Stimulated activated CD4-positive, alpha-beta T cell treated with anti-CD3 and anti-CD28 coated beads, Interleukin-1b, Interleukin-23, amount 100 ng/mL, for 1 hour (primary cell): Measurements from ENCODE around the gene EVA1B.

Experiments used
- DNase-seq, 2 donors: peaks; one replicate each; pipeline ENCODE4 v3.0.0-alpha.2; 2020; ENCODE audit warnings: low read depth in 2 of 2

The EVA1B gene

DNA sequence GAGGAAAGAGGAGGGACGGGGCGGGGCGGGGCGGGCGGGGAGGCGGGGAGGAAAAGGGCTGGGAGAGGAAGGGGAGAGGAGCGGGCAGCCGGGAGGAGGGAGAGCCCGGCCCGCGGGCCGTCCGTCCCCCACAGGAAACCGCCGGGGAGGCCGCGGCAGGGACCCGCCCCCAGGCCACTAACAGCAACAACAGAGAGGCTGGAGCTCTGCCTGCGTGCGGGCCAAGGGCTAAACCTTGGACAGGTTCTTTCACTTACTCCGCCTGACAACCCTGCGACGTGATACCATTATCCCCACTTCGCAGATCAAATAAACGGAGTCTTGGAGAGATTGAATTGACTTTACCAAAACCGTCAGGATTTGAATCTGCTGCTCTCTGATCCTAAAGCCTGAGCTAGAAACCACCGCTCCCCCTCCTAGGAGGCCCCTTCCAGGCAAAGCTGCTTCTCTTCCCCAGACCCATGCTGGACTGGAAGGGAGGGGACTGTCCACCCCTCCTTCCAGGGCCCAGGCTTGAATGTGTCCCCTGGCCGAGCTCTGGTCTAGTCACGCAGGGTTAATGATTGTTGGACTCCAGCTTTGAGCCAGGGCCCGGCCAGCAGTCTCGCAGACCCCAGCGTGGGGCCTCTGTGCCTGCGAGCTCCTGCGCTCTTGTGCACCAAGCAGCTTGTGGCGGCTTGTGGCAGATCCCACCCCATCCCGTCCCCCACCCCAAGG, at the start of gene EVA1B:
Gene EVA1B (minus strand): TSS at position 10 of the 717 bp plus-strand sequence. CDS start 608 bp downstream, outside the sequence.
- DNase-seq: no peak

- DNase-seq: no peak
Observed at GRCh38 chr1:36372617-36373016, 49.2 kb upstream of the EVA1B start.

DNA sequence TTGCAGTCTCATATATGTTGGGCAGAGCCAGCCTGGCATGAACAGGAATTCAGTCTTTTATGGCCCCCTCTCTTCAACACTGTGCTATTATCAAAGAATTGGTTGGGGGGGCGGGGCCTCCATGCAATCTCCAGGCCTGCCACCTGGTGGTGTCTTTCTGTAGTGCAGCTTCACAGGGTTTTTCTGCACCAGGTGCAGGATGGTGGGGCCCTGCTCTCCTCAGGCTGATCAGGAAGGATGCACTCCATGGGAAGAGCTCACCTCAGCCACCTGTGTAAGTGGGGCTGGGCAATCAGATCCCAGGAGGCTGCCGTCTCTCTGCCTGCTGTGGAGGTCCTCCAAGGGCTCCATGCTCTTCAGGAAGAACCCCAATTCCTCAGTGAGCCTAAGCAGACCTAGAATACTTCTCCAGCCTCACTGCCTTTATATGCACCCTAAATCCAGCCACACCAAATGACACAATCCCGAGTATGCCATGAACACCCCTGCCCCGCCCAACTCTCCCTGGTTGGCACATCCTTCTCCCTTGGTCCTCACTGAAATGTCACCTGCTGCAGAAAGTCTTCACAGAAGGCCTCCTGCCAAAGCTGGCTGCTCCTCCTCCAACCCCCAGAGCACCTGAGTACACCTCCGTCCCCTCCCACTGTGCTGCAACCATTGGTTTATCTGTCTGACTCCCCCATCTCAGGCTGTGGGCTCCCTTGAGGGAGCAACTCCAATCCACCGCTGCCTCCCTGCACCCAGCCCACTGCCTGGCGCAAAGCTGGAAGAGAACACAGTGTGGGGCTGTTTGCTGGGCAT, 45.8 kb upstream of the EVA1B start:
- DNase-seq: peak; percentile 58 to 87

- no peak for DNase-seq
Observed at GRCh38 chr1:36367798-36368197, 44.4 kb upstream of the EVA1B start.

- no peak for DNase-seq
Observed at GRCh38 chr1:36367066-36367465, 43.6 kb upstream of the EVA1B start.

DNA sequence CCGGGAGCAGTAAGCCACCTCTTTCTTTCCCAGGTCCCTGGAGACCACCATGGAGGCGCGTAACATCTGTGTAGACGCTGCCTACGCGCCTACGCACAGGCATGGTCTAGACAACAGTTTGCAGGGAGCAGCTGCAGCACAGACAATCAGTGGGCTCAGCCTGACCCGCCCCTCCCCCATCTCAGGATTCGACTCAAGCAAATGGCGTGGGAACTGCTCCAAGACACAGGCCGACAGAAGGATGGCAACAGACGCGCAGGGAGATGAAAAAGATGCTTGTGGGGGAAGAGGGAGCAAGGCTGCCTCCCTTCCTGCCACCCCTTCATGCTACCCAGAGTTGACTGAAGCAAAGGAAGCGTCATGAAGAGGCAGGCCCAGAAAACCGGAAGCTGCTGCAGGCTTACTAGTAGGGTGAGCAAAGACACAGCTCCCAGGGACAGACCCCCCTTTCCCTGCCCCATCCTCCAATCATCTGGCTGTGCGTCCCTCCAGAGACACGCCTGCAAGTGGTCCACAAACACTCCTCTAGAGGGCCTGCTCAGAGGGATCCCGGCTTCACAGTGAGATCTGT, 42.7 kb upstream of the EVA1B start:
- no peak for DNase-seq

GRCh38 chr1:36365381-36365780, 41.9 kb upstream of the EVA1B start:
- DNase-seq: no peak

- DNase-seq: no peak
Observed at GRCh38 chr1:36359911-36360550, 36.6 kb upstream of the EVA1B start.

GRCh38 chr1:36359383-36359782, 35.9 kb upstream of the EVA1B start:
- DNase-seq: no peak

DNA sequence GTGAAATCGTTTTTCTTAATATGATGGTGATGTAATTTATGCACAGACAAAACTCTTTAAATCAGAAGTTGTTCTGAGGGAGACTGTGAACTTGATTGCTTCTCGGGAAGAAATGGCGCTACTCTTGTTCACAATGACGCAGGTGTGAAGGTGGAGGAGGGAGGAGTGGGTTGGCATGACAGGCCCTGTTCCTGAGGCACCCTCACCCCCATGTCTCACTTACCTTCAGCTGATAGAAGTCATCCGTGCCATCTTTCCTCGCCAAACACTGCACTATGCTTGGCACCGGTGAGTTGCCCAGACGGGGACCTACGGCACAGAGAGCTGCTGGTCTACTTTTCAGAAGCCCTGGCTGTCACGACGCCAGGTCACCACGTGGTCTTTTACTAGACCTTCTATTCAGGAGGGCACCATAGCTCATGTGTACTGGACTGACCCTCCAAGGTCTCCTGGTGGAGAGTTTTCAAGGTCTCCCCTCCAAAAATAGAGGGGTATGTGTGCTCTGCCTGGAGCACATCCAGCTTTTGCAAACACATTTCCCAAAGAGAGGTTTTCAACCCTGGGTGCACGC, 35.2 kb upstream of the EVA1B start:
- no peak for DNase-seq

- DNase-seq: no peak
Observed at GRCh38 chr1:36355811-36356210, 32.4 kb upstream of the EVA1B start.

- no peak for DNase-seq
Observed at GRCh38 chr1:36354486-36354885, 31.0 kb upstream of the EVA1B start.

GRCh38 chr1:36352910-36353878, 29.7 kb upstream of the EVA1B start:
- DNase-seq: no peak

- DNase-seq: no peak
Observed at GRCh38 chr1:36352125-36352909, 28.9 kb upstream of the EVA1B start.

DNA sequence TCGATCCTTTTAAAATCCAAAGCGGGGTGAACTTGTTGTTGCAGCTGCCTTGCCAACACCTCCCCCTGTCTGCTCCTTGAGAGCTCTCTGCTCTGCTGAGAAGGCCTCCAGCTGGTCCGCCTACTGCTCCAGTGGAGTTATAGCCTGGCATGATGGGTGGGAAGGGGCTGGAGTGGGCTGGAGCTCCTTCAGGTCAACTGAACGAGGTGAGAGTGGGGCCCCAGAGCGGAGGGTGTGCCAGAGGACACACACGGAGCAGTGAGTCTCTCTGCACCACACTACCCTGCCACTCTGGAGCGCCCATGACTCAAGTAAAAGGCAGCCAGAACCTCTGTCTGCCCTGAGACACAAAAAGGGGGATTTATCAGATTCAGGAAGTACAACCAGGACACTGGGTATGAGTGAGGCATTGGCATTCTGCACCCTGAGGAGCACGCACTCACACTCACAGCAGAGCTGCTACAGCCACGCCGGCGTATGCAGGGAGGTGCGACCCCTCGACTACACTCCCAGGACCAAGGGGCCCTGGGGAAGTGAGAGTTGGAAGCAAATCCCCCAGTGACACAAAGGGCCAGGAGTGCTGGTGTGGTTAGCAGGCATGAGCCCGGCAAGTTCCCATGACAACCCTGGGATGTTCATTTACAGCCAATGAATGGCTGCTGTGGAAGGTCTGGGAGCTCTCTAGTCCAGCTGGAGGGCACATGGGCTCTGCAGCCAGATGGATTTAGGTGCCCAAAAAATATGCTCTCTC, 28.0 kb upstream of the EVA1B start:
- DNase-seq: no peak

GRCh38 chr1:36350659-36351226, 27.3 kb upstream of the EVA1B start:
- DNase-seq: peak; percentile 19 to 23

- no peak for DNase-seq
Observed at GRCh38 chr1:36349839-36350238, 26.4 kb upstream of the EVA1B start.

DNA sequence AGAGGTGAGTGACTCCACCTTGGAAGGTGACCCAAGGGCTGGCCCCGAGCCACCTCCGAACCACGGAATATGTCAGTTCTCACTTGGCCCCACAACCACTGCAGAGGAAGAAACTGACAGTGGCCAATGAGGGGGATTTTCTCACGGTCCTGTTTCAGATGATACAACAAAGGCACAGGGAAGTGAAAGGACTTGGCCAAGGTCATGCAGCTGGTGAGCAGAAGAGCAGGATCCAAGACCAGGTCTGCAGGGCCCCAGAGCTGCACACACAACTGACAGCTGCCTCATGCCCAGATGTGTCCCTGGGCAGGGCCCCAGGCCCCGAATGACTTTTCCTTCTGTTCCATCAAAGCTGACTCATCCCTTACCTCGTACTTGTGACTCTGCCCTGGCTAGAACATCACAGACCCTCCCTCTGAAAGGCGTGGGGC, 25.8 kb upstream of the EVA1B start:
- DNase-seq: no peak
